GM12878 (cell line): Measurements from ENCODE around the gene APC2. TPM values are rescaled to one million over a fixed set of nuclear protein-coding genes. Genes with fewer than 3 reads are reported as not detected.
A peak's percentile ranks its signal among the peaks of the same experiment; 100 is the strongest.

Experiments
- ATAC-seq: fragments of 200-7000 bp; cut with Tn5 transposase; 3 replicates; pipeline ENCODE4 v1.9.1; 2020; ENCODE audit warnings: mild to moderate bottlenecking, moderate library complexity
- BruUV-seq: library from RNA; stranded (reverse); fragments of 400-500 nt; replicated peaks from 2 replicates; lab custom pipeline; 2021; lab: Mats Ljungman, UMichigan
- CTCF ChIA-PET: fragments of 300-600 bp; sonication (Branson Sonifier 250); formaldehyde crosslinking; extraction: SDS; loops from one replicate; lab custom pipeline; 2021; ENCODE audit warnings: inconsistent platforms; lab: Yijun Ruan, JAX
- POLR2A ChIA-PET: fragments of 350-600 bp; formaldehyde crosslinking; extraction: SDS; loops from one replicate; lab custom pipeline; 2021; ENCODE audit warnings: inconsistent platforms; lab: Charles Lee
- RAD21 ChIA-PET: fragments of 300-600 bp; sonication (Branson Sonifier 250); formaldehyde crosslinking; loops from one replicate; lab custom pipeline; 2023; ENCODE audit warnings: antibody characterized with exemption; ENCODE audit not compliant: unreplicated experiment; lab: Charles Lee
- SMC1A ChIA-PET: fragments of 300-600 bp; sonication (Branson Sonifier 250); formaldehyde crosslinking; loops from one replicate; lab custom pipeline; 2023; ENCODE audit not compliant: unreplicated experiment, uncharacterized antibody; lab: Charles Lee
- DNase-seq: peaks from one replicate; pipeline ENCODE4 v3.0.0-alpha.2; 2011; ENCODE audit warnings: low read depth, low spot score
- FAIRE-seq: peaks from 3 replicates; lab custom pipeline; 2011; peaks lifted over from hg19 to GRCh38; lab: Jason Lieb, UNC
- H2AFZ ChIP-seq: 2 replicates; pipeline ENCODE4 v1.6.0; 2011; ENCODE audit warnings: low read depth, low read length, control low read depth; ENCODE audit not compliant: control insufficient read depth
- H3K27ac ChIP-seq: 2 replicates; pipeline ENCODE4 v1.5.1; 2011; ENCODE audit warnings: control low read depth; ENCODE audit not compliant: control insufficient read depth, insufficient read depth
- H3K27me3 ChIP-seq, 2 experiments: replicated peaks in 1 of 2; 2 replicates each; pipeline versions ENCODE4 v1.6.0 to v1.6.1; 2011; ENCODE audit warnings: low read length in 1 of 2; ENCODE audit not compliant: control insufficient read depth in 2 of 2, insufficient read depth in 2 of 2
- H3K36me3 ChIP-seq, 2 experiments: 2 replicates each; pipeline ENCODE4 v1.5.1; 2011; ENCODE audit warnings: low read length in 1 of 2; ENCODE audit not compliant: control insufficient read depth in 2 of 2, insufficient read depth in 2 of 2
- H3K4me1 ChIP-seq: 2 replicates; pipeline ENCODE4 v1.6.1; 2011; ENCODE audit warnings: mild to moderate bottlenecking, low read length, moderate library complexity, mixed read lengths; ENCODE audit not compliant: control insufficient read depth, insufficient read depth
- H3K4me2 ChIP-seq: 2 replicates; pipeline ENCODE4 v1.6.0; 2011; ENCODE audit warnings: control low read depth; ENCODE audit not compliant: control insufficient read depth, insufficient read depth
- H3K4me3 ChIP-seq: fragments of 200-600 bp; sonication (generic); 2 replicates; pipeline ENCODE4 v1.5.1; 2016
- H3K79me2 ChIP-seq: 2 replicates; pipeline ENCODE4 v1.6.0; 2011; ENCODE audit warnings: low read length; ENCODE audit not compliant: control insufficient read depth, insufficient read depth
- H3K9ac ChIP-seq: 2 replicates; pipeline ENCODE4 v1.8.0; 2011; ENCODE audit warnings: low read length, control low read depth, mixed read lengths; ENCODE audit not compliant: control insufficient read depth, insufficient read depth
- H3K9me3 ChIP-seq: replicated peaks from 3 replicates; pipeline ENCODE4 v1.5.1; 2011; ENCODE audit warnings: mild to moderate bottlenecking, low read length; ENCODE audit not compliant: control insufficient read depth, insufficient read depth
- H4K20me1 ChIP-seq: 2 replicates; pipeline ENCODE4 v1.6.0; 2011; ENCODE audit not compliant: control insufficient read depth, insufficient read depth
- CEBPB ChIP-seq, 2 experiments: fragments of 150-350 bp in 1 of 2; IDR thresholded peaks; 2 replicates each; pipeline ENCODE4 v1.6.1; 2012 to 2014; ENCODE audit warnings: low read depth in 2 of 2, low read length in 2 of 2, borderline replicate concordance in 1 of 2, inconsistent platforms in 1 of 2
- CEBPZ ChIP-seq: fragments of 150-350 bp; IDR thresholded peaks from 2 replicates; pipeline ENCODE4 v1.6.1; 2016; ENCODE audit warnings: low read depth, low read length
- EZH2 ChIP-seq: IDR thresholded peaks from 2 replicates; pipeline ENCODE4 v1.6.1; 2012; ENCODE audit warnings: low read depth, mild to moderate bottlenecking, control low read depth, inconsistent platforms, low read length, borderline replicate concordance; ENCODE audit not compliant: control insufficient read depth
- FOXK2 ChIP-seq: fragments of 450-650 bp; IDR thresholded peaks from 2 replicates; pipeline ENCODE4 v1.6.1; 2017; ENCODE audit warnings: mild to moderate bottlenecking, moderate library complexity
- MTA3 ChIP-seq: IDR thresholded peaks from 2 replicates; pipeline ENCODE4 v1.6.1; 2012; ENCODE audit warnings: low read length, inconsistent platforms, borderline replicate concordance
- NKRF ChIP-seq: fragments of 450-650 bp; conservative IDR thresholded peaks from 2 replicates; pipeline ENCODE4 v1.6.1; 2017; ENCODE audit warnings: mild to moderate bottlenecking, moderate library complexity
- PAX5 ChIP-seq: IDR thresholded peaks from 2 replicates; pipeline ENCODE4 v1.6.1; 2011; ENCODE audit warnings: low read depth, low read length, borderline replicate concordance
- RUNX3 ChIP-seq: IDR thresholded peaks from 2 replicates; pipeline ENCODE4 v1.6.1; 2012; ENCODE audit warnings: low read length, inconsistent platforms
- TCF12 ChIP-seq: IDR thresholded peaks from 2 replicates; pipeline ENCODE4 v1.6.1; 2011; ENCODE audit warnings: low read depth, mild to moderate bottlenecking, low read length
- ZNF384 ChIP-seq: IDR thresholded peaks from 2 replicates; pipeline ENCODE4 v1.6.1; 2012; ENCODE audit warnings: low read depth, mild to moderate bottlenecking, low read length, improper control_type of control experiment, borderline replicate concordance
- WGBS: methylation state at CpG from one replicate; pipeline ENCODE4 v1.1.6; 2016; ENCODE audit warnings: low lambda C conversion rate; ENCODE audit not compliant: insufficient replicate concordance, insufficient coverage; ENCODE audit errors: missing lambda C conversion rate; 5-methylcytosine and 5-hydroxymethylcytosine counted together
- in situ Hi-C: fragments of 300-500 bp; cut with MboI; formaldehyde crosslinking; loops from 9 replicates; pipeline ENCODE4 v1.14.3; 2018; ENCODE audit warnings: mixed read lengths
- intact Hi-C: fragments of 100-400 bp; cut with micrococcal nuclease; formaldehyde crosslinking; loops from one replicate; pipeline ENCODE4 v1.14.2; 2022; ENCODE audit not compliant: unreplicated experiment
- polyA plus RNA-seq, 11 experiments: library from polyadenylated mRNA; depleted of rRNA in 4 of 11; unstranded in 6 of 11; stranded (reverse) in 5 of 11; fragments of >200 nt; fragmentation: Nextera tagmentation in 4 of 11; fragmentation: Illumina TruSeq in 1 of 11; extraction: Ambion mirVana in 4 of 11; extraction: Trizol in 1 of 11; gene quantifications; 1 replicate in 1 of 11; 2 replicates in 10 of 11; pipeline versions ENCODE4 v1.2.1 to v1.2.3, GENCODE V29; 2011 to 2016; ENCODE audit warnings: inconsistent platforms in 2 of 11, missing spikeins in 2 of 11, low read depth in 1 of 11
- total RNA-seq, 4 experiments: library from RNA; depleted of rRNA in 3 of 4; stranded (reverse); fragments of >200 nt in 3 of 4; fragmentation: Illumina TruSeq in 1 of 4; extraction: Trizol in 1 of 4; gene quantifications; 2 replicates each; pipeline versions ENCODE4 v1.2.1 to v1.2.3, GENCODE V29; 2013 to 2021
- TF ChIP-seq, protein P1 (sequence below): IDR thresholded peaks from 2 replicates; pipeline ENCODE4 v1.6.1; 2012; ENCODE audit warnings: low read length, inconsistent platforms
- TF ChIP-seq, protein P2 (sequence below), 3 experiments: IDR thresholded peaks in 2 of 3; conservative IDR thresholded peaks in 1 of 3; 2 replicates each; pipeline ENCODE4 v1.5.1; 2011; ENCODE audit warnings: low read depth in 3 of 3, low read length in 3 of 3, mild to moderate bottlenecking in 3 of 3, control low read depth in 2 of 3, moderate library complexity in 2 of 3, inconsistent platforms in 1 of 3, mixed read lengths in 1 of 3; ENCODE audit not compliant: control insufficient read depth in 2 of 3, insufficient read depth in 1 of 3; ENCODE audit errors: extremely low read depth in 1 of 3

The APC2 gene
- total and polyA plus RNA-seq, 10 of the 15 experiments (the other 5 are each of a cell fraction or from before 2014, with no cell fraction given): under 0.01 to 0.73 (median 0.04) TPM; not detected in 5

DNA sequence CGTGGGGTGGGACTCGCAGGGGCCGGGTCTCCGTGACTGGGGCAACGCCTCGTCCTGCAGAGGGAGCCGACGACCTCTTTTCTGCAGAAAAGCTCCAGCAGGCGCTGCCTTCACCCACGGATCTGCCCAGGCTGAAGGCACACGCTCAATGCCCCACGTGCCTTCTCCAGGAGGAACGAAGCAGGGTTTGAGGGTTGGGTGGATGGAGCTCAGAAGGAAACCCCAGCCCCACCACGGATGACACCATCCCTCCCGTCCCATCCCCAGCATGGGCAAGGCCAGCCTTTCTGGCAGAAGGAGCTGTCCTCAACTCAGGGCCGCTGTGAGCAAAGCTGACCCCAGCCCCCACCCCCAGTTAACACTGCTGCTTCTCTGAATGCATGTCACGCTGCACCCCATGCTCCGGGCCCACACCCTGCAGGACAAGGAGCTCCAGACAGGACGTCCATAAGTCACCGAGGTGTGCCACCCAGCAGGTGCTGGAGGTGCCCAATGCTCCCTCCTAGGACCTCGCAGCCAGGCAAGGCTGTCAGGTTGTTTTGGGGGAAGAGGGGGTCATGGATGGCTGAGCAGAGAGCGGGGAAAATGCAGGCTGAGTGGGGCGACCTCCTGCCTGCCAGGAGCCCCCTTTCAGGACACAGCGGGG, 21.7 kb downstream of the APC2 start:
- no peak overlapping the region for H3K4me2 ChIP-seq
- no peak overlapping the region for H3K27ac ChIP-seq
- H3K9me3 ChIP-seq: no peaks in the 10 kb centered on the region
- TF ChIP-seq RUNX3: no peak
- no peak for TF ChIP-seq CEBPZ
- no peak for TF ChIP-seq FOXK2
- TF ChIP-seq, protein P1, sequence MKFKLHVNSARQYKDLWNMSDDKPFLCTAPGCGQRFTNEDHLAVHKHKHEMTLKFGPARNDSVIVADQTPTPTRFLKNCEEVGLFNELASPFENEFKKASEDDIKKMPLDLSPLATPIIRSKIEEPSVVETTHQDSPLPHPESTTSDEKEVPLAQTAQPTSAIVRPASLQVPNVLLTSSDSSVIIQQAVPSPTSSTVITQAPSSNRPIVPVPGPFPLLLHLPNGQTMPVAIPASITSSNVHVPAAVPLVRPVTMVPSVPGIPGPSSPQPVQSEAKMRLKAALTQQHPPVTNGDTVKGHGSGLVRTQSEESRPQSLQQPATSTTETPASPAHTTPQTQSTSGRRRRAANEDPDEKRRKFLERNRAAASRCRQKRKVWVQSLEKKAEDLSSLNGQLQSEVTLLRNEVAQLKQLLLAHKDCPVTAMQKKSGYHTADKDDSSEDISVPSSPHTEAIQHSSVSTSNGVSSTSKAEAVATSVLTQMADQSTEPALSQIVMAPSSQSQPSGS: no peak
- TF ChIP-seq CEBPB (IDR thresholded peaks at IDR 0.05; ENCODE audit: borderline replicate concordance in 1 of 2, low read depth in 2 of 2, low read length in 2 of 2): no peak
- TF ChIP-seq PAX5: peak; percentile 79; the same call in 1 of the 2 replicates
- no peak for TF ChIP-seq NKRF
- no peak for TF ChIP-seq ZNF384
- TF ChIP-seq, protein P2, sequence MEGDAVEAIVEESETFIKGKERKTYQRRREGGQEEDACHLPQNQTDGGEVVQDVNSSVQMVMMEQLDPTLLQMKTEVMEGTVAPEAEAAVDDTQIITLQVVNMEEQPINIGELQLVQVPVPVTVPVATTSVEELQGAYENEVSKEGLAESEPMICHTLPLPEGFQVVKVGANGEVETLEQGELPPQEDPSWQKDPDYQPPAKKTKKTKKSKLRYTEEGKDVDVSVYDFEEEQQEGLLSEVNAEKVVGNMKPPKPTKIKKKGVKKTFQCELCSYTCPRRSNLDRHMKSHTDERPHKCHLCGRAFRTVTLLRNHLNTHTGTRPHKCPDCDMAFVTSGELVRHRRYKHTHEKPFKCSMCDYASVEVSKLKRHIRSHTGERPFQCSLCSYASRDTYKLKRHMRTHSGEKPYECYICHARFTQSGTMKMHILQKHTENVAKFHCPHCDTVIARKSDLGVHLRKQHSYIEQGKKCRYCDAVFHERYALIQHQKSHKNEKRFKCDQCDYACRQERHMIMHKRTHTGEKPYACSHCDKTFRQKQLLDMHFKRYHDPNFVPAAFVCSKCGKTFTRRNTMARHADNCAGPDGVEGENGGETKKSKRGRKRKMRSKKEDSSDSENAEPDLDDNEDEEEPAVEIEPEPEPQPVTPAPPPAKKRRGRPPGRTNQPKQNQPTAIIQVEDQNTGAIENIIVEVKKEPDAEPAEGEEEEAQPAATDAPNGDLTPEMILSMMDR (IDR thresholded peaks at IDR 0.05 in 2 of 3, conservative IDR thresholded peaks at IDR 0.05 in 1 of 3; ENCODE audit: control insufficient read depth in 2 of 3, extremely low read depth in 1 of 3, insufficient read depth in 1 of 3, low read depth in 3 of 3, low read length in 3 of 3): 0 out of 6 replicates have a peak, but pooled peaks of 2 of the 3 experiments have one; percentile 6
- no peak for TF ChIP-seq TCF12
- TF ChIP-seq EZH2: no peak
- TF ChIP-seq MTA3: no peak
- TF ChIP-seq, all 136 proteins: peak for 2
- FAIRE-seq (no peak), DNase-seq (no peak), ATAC-seq (no peak; the same call in 2 of the 3 replicates)
- CTCF ChIA-PET: interaction anchor here (1.1 kb wide), 1 partner anchor 227 kb away, joined by 3 read pairs; no protein-coding TSS in a partner anchor
- SMC1A ChIA-PET: interaction anchor here (0.6 kb wide), 1 partner anchor 161 kb away, joined by 3 read pairs; no protein-coding TSS in a partner anchor
- Histone ChIP-seq H3K27me3 (peaks cover 8 to 27% of the 10 kb centered on the region in 2 experiments), H2AFZ (no peak overlapping the region), H3K79me2 (no peaks in the 10 kb centered on the region), H3K4me3 (no peak overlapping the region), H3K4me1 (peaks cover 7% of the 10 kb centered on the region), H3K9ac (no peak overlapping the region), H3K36me3 (no peaks in the 10 kb centered on the region), H4K20me1 (peaks cover 7% of the 10 kb centered on the region)
- POLR2A ChIA-PET: interaction anchor here (0.6 kb wide), 1 partner anchor 1904 kb away, joined by 8 read pairs; no protein-coding TSS in a partner anchor
- RAD21 ChIA-PET: no interaction called here
- no TSS peak for BruUV-seq
- WGBS: 23% methylated on average over 24 of the region's 24 CpGs
- in situ Hi-C loops (no loop called here), intact Hi-C loops (no loop called here)
